GM23338 (cell line): ENCODE measurements around the gene MAPK4. TPM values are rescaled to one million over a fixed set of nuclear protein-coding genes. Genes with fewer than 3 reads are reported as not detected.

ENCODE experiments used
- ATAC-seq: fragments of 200-7000 bp; cut with Tn5 transposase; 3 replicates; pipeline ENCODE4 v1.9.1; 2020
- DNase-seq: peaks from one replicate; pipeline ENCODE4 v3.0.0-alpha.2; 2015; ENCODE audit warnings: low spot score
- H2AFZ ChIP-seq: fragments of 200-600 bp; sonication (generic); 2 replicates; pipeline ENCODE4 v1.8.0; 2016; ENCODE audit warnings: antibody characterized with exemption, mild to moderate bottlenecking, moderate library complexity
- H3F3A ChIP-seq: fragments of 200-600 bp; sonication (generic); replicated peaks from 2 replicates; pipeline ENCODE4 v1.8.0; 2017; ENCODE audit warnings: antibody characterized with exemption, mixed run types, low read depth
- H3K27ac ChIP-seq: fragments of 200-600 bp; sonication (generic); 2 replicates; pipeline ENCODE4 v1.6.1; 2016; ENCODE audit warnings: low read depth
- H3K27me3 ChIP-seq: fragments of 200-600 bp; sonication (generic); 2 replicates; pipeline ENCODE4 v1.8.0; 2016; ENCODE audit warnings: mild to moderate bottlenecking, mixed run types, moderate library complexity; ENCODE audit not compliant: insufficient read depth
- H3K36me3 ChIP-seq: fragments of 200-600 bp; sonication (generic); 2 replicates; pipeline ENCODE4 v1.8.0; 2016; ENCODE audit warnings: mild to moderate bottlenecking; ENCODE audit not compliant: insufficient read depth
- H3K4me1 ChIP-seq: fragments of 200-600 bp; sonication (generic); 2 replicates; pipeline ENCODE4 v1.8.0; 2016; ENCODE audit warnings: mild to moderate bottlenecking, moderate library complexity; ENCODE audit not compliant: insufficient read depth
- H3K4me2 ChIP-seq: fragments of 200-600 bp; sonication (generic); 2 replicates; pipeline ENCODE4 v1.7.1; 2017; ENCODE audit warnings: mixed run types
- H3K4me3 ChIP-seq: fragments of 200-600 bp; sonication (generic); 2 replicates; pipeline ENCODE4 v1.6.1; 2016; ENCODE audit warnings: mixed run types
- H3K79me2 ChIP-seq: fragments of 200-600 bp; sonication (generic); replicated peaks from 2 replicates; pipeline ENCODE4 v1.8.0; 2017; ENCODE audit warnings: mild to moderate bottlenecking; ENCODE audit not compliant: insufficient read depth
- H3K9me2 ChIP-seq: fragments of 200-600 bp; sonication (generic); 2 replicates; pipeline ENCODE4 v1.8.0; 2017; ENCODE audit not compliant: insufficient read depth
- H4K20me1 ChIP-seq: fragments of 200-600 bp; sonication (generic); replicated peaks from 2 replicates; pipeline ENCODE4 v1.8.0; 2017; ENCODE audit warnings: mild to moderate bottlenecking; ENCODE audit not compliant: insufficient read depth
- H3K27ac Mint-ChIP-seq: 2 replicates; pipeline ENCODE4 v1.8.0; 2020; ENCODE audit warnings: inconsistent platforms, mild to moderate bottlenecking, moderate library complexity, mixed read lengths
- H3K27me3 Mint-ChIP-seq: 3 replicates; pipeline ENCODE4 v1.8.0; 2022; ENCODE audit warnings: low read depth, mild to moderate bottlenecking, moderate library complexity, mixed read lengths, inconsistent platforms; ENCODE audit not compliant: insufficient read depth, poor library complexity
- H3K36me3 Mint-ChIP-seq: 3 replicates; pipeline ENCODE4 v1.8.0; 2021; ENCODE audit warnings: low read depth, mild to moderate bottlenecking, inconsistent platforms, moderate library complexity, mixed read lengths
- H3K4me1 Mint-ChIP-seq: 3 replicates; pipeline ENCODE4 v1.8.0; 2020; ENCODE audit warnings: mild to moderate bottlenecking, inconsistent platforms, mixed read lengths
- H3K4me3 Mint-ChIP-seq: 3 replicates; pipeline ENCODE4 v1.8.0; 2021; ENCODE audit warnings: moderate library complexity, mild to moderate bottlenecking, inconsistent platforms, mixed read lengths
- H3K9me3 Mint-ChIP-seq: 3 replicates; pipeline ENCODE4 v1.8.0; 2020; ENCODE audit warnings: moderate library complexity, mild to moderate bottlenecking, inconsistent platforms, mixed read lengths
- EZH2 ChIP-seq: fragments of 200-600 bp; sonication (generic); IDR thresholded peaks from one replicate; pipeline ENCODE4 v1.8.0; 2017; ENCODE audit warnings: antibody characterized with exemption, mild to moderate bottlenecking, low read depth; ENCODE audit not compliant: unreplicated experiment
- EZH2phosphoT487 ChIP-seq: fragments of 200-600 bp; sonication (generic); IDR thresholded peaks from one replicate; pipeline ENCODE4 v1.8.1; 2018; ENCODE audit warnings: antibody characterized with exemption; ENCODE audit not compliant: unreplicated experiment
- JUNB ChIP-seq: IDR thresholded peaks from one replicate; pipeline ENCODE4 v1.6.1; 2016; ENCODE audit warnings: antibody characterized with exemption; ENCODE audit not compliant: unreplicated experiment
- POLR2AphosphoS5 ChIP-seq: IDR thresholded peaks from 2 replicates; pipeline ENCODE4 v1.6.1; 2016; ENCODE audit warnings: antibody characterized with exemption, low read depth
- STAT1 ChIP-seq: IDR thresholded peaks from one replicate; pipeline ENCODE4 v1.6.1; 2016; ENCODE audit warnings: antibody characterized with exemption; ENCODE audit not compliant: unreplicated experiment
- ZNF331 ChIP-seq: fragments of 250-450 bp; sonication (Bioruptor Pico); IDR thresholded peaks from 2 replicates; pipeline ENCODE4 v1.5.0; 2020; ENCODE audit warnings: low read depth, mild to moderate bottlenecking, moderate library complexity
- polyA plus RNA-seq: library from polyadenylated mRNA; unstranded; fragments of >200 nt; fragmentation: Nextera tagmentation; extraction: Ambion mirVana; gene quantifications from 2 replicates; pipeline ENCODE4 v1.2.1, GENCODE V29; 2016
- total RNA-seq: library from RNA; depleted of rRNA; stranded (reverse); fragments of >200 nt; shearing (Covaris generic); gene quantifications from 2 replicates; pipeline ENCODE4 v1.2.3, GENCODE V29; 2014
- TF ChIP-seq, protein P1 (sequence below), 2 experiments: fragments of 200-600 bp in 1 of 2; sonication (generic) in 1 of 2; conservative IDR thresholded peaks; 2 replicates each; pipeline versions ENCODE4 v1.5.1 to v1.6.1; 2016 to 2017; ENCODE audit warnings: antibody characterized with exemption in 2 of 2, low read depth in 2 of 2, mild to moderate bottlenecking in 2 of 2, moderate library complexity in 1 of 2
- TF ChIP-seq, protein P2 (sequence below): IDR thresholded peaks from one replicate; pipeline ENCODE4 v1.6.1; 2018; ENCODE audit warnings: antibody characterized with exemption; ENCODE audit not compliant: unreplicated experiment

MAPK4 gene
- total and polyA plus RNA-seq, 2 experiments from 2014 or later: 1.3 to 4.4 TPM

DNA sequence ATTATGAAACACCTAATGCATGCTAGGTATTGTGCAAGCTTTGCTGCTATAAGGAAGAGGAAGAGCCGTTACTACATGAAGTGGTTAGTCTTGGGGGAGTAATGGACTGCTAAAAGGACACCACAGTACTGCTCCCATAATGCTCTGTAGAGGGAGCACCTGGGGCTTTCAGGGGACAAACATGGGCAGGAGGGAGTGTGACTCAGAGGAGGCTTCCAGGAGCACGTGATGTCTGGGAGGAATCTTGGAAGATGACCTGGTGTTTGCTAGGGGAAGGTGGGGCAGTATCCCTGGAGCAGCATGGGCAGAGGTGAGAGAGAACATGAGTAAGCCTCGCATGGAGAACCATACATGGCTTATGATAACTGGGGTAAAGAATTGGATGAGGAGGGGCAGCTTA lies 18.8 kb downstream of the MAPK4 start:
- no peak for ATAC-seq
- no peak overlapping the region for H3K27ac Mint-ChIP-seq
- no peaks in the 10 kb centered on the region for H3K36me3 ChIP-seq

DNA sequence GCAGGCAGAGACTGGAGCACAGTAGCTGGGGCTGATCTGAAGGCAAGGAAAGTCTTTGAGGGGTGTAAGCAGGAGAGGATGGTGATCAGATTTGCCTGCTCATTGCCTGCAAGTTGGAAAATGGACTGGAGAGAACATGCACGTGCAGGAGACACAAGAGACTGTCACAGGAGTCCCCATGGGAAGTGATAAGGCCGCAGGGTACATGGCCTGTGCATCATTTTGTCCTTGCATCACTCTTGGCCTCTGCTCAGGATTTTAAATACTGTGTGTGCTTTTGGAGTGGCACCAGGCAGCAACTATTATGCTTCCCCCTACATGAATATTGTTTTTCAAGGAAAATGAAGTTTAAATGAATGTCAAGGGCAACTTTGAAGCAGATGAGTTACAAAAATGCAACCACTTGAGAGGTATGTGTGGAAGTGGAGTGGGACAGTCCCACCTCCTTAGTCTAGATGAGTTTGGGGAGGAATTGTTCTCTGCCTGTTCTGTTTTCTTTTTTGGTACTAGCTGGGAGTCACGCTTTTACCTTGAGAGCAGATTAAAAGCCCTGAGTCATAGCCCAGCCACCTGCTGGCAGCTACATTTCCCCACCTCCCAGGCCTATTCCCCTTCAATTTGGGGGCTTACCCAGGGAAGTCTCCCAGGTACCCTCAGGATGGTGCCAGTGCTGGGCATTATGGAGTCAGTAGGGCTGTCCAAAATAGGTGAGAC lies 19.3 kb downstream of the MAPK4 start:
- H3F3A ChIP-seq: no peaks in the 10 kb centered on the region
- H3K4me1 ChIP-seq: peaks cover 9% of the 10 kb centered on the region; the same call in 1 of the 2 replicates
- peaks cover 19% of the 10 kb centered on the region for H3K4me1 Mint-ChIP-seq
- no peaks in the 10 kb centered on the region for H4K20me1 ChIP-seq
- no peaks in the 10 kb centered on the region for H3K36me3 ChIP-seq
- H3K27ac ChIP-seq: no peak overlapping the region
- H3K4me2 ChIP-seq: no peak overlapping the region
- peaks cover 15% of the 10 kb centered on the region for H3K9me3 Mint-ChIP-seq
- peaks cover 6% of the 10 kb centered on the region for H3K27me3 Mint-ChIP-seq
- no peaks in the 10 kb centered on the region for H3K79me2 ChIP-seq
- H3K27ac Mint-ChIP-seq: no peak overlapping the region
- H3K9me2 ChIP-seq: no peaks in the 10 kb centered on the region
- DNase-seq (no peak), ATAC-seq (no peak)
- H3K4me3 ChIP-seq: no peak overlapping the region
- H3K36me3 Mint-ChIP-seq: peaks cover 6% of the 10 kb centered on the region
- no peak overlapping the region for H3K4me3 Mint-ChIP-seq
- no peak overlapping the region for H2AFZ ChIP-seq
- H3K27me3 ChIP-seq: no peaks in the 10 kb centered on the region
- no peak for TF ChIP-seq STAT1
- no peak for TF ChIP-seq EZH2phosphoT487
- TF ChIP-seq, protein P1, sequence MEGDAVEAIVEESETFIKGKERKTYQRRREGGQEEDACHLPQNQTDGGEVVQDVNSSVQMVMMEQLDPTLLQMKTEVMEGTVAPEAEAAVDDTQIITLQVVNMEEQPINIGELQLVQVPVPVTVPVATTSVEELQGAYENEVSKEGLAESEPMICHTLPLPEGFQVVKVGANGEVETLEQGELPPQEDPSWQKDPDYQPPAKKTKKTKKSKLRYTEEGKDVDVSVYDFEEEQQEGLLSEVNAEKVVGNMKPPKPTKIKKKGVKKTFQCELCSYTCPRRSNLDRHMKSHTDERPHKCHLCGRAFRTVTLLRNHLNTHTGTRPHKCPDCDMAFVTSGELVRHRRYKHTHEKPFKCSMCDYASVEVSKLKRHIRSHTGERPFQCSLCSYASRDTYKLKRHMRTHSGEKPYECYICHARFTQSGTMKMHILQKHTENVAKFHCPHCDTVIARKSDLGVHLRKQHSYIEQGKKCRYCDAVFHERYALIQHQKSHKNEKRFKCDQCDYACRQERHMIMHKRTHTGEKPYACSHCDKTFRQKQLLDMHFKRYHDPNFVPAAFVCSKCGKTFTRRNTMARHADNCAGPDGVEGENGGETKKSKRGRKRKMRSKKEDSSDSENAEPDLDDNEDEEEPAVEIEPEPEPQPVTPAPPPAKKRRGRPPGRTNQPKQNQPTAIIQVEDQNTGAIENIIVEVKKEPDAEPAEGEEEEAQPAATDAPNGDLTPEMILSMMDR (conservative IDR thresholded peaks at IDR 0.05; ENCODE audit: low read depth in 2 of 2): no peak
- TF ChIP-seq EZH2: no peak
- no peak for TF ChIP-seq POLR2AphosphoS5
- TF ChIP-seq, protein P2, sequence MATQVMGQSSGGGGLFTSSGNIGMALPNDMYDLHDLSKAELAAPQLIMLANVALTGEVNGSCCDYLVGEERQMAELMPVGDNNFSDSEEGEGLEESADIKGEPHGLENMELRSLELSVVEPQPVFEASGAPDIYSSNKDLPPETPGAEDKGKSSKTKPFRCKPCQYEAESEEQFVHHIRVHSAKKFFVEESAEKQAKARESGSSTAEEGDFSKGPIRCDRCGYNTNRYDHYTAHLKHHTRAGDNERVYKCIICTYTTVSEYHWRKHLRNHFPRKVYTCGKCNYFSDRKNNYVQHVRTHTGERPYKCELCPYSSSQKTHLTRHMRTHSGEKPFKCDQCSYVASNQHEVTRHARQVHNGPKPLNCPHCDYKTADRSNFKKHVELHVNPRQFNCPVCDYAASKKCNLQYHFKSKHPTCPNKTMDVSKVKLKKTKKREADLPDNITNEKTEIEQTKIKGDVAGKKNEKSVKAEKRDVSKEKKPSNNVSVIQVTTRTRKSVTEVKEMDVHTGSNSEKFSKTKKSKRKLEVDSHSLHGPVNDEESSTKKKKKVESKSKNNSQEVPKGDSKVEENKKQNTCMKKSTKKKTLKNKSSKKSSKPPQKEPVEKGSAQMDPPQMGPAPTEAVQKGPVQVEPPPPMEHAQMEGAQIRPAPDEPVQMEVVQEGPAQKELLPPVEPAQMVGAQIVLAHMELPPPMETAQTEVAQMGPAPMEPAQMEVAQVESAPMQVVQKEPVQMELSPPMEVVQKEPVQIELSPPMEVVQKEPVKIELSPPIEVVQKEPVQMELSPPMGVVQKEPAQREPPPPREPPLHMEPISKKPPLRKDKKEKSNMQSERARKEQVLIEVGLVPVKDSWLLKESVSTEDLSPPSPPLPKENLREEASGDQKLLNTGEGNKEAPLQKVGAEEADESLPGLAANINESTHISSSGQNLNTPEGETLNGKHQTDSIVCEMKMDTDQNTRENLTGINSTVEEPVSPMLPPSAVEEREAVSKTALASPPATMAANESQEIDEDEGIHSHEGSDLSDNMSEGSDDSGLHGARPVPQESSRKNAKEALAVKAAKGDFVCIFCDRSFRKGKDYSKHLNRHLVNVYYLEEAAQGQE: no peak
- no peak for TF ChIP-seq ZNF331 (CRISPR knock-in tag)
- TF ChIP-seq JUNB: no peak

More for the DNA sequence above, 18.8 kb downstream of the MAPK4 start:
- no peaks in the 10 kb centered on the region for H3F3A ChIP-seq
- DNase-seq: no peak
- no peaks in the 10 kb centered on the region for H3K79me2 ChIP-seq
- no peaks in the 10 kb centered on the region for H3K27me3 ChIP-seq
- no peak overlapping the region for H3K4me3 ChIP-seq
- no peak for TF ChIP-seq POLR2AphosphoS5
- TF ChIP-seq, protein P2: no peak
- Mint-ChIP-seq H3K27me3 (peaks cover 6% of the 10 kb centered on the region), H3K4me1 (peaks cover 22% of the 10 kb centered on the region), H3K9me3 (peaks cover 10% of the 10 kb centered on the region), H3K36me3 (peaks cover 6% of the 10 kb centered on the region), H3K4me3 (no peak overlapping the region)
- H3K4me2 ChIP-seq: no peak overlapping the region
- no peak overlapping the region for H2AFZ ChIP-seq
- no peaks in the 10 kb centered on the region for H4K20me1 ChIP-seq
- H3K27ac ChIP-seq: no peak overlapping the region
- H3K9me2 ChIP-seq: no peaks in the 10 kb centered on the region
- H3K4me1 ChIP-seq: peaks cover 9% of the 10 kb centered on the region; the same call in 1 of the 2 replicates
